Epithelial cell of esophagus (primary cell): ENCODE data around the gene SKI.

Experiments
- DNase-seq: peaks from one replicate; pipeline ENCODE4 v3.0.0; 2010; ENCODE audit warnings: low read depth
- H3K4me3 ChIP-seq: 2 replicates; pipeline ENCODE4 v1.5.1; 2011; ENCODE audit warnings: mild to moderate bottlenecking, low read length, control low read depth
- TF ChIP-seq, protein P1 (sequence below): IDR thresholded peaks from 2 replicates; pipeline ENCODE4 v1.5.1; 2011; ENCODE audit warnings: low read depth, mild to moderate bottlenecking, low read length, control low read depth, inconsistent platforms; ENCODE audit not compliant: insufficient read depth; ENCODE audit errors: missing control alignments

The SKI gene

DNA sequence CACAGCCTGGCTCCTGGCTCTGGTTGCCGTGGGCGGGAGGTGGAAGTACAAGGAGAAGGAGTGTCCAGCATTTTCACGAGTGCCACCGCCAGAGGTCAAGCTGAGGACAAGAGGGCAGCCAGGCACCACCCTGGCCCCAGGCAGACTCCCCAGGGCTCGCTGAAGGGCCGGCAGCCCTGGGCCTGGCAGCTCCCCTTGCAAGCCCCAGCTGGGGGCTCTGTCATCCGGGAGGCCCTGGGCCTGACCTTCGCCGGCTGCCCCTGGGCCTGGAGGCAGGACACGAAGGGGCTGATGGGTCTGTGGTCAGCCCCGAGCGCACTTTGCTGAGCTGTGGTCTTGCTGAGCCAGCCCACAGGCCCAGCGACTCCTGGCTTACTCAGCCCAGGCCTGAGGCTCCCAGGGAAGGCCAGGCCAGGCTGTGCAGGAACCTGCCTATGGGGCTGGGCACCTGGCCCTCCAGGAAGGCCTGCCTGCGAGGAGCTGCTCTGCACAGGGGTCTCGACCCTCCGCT is 88.4 kb downstream of the SKI start:
- DNase-seq: no peak
- TF ChIP-seq, protein P1, sequence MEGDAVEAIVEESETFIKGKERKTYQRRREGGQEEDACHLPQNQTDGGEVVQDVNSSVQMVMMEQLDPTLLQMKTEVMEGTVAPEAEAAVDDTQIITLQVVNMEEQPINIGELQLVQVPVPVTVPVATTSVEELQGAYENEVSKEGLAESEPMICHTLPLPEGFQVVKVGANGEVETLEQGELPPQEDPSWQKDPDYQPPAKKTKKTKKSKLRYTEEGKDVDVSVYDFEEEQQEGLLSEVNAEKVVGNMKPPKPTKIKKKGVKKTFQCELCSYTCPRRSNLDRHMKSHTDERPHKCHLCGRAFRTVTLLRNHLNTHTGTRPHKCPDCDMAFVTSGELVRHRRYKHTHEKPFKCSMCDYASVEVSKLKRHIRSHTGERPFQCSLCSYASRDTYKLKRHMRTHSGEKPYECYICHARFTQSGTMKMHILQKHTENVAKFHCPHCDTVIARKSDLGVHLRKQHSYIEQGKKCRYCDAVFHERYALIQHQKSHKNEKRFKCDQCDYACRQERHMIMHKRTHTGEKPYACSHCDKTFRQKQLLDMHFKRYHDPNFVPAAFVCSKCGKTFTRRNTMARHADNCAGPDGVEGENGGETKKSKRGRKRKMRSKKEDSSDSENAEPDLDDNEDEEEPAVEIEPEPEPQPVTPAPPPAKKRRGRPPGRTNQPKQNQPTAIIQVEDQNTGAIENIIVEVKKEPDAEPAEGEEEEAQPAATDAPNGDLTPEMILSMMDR: no peak
- H3K4me3 ChIP-seq: no peak overlapping the region

DNA sequence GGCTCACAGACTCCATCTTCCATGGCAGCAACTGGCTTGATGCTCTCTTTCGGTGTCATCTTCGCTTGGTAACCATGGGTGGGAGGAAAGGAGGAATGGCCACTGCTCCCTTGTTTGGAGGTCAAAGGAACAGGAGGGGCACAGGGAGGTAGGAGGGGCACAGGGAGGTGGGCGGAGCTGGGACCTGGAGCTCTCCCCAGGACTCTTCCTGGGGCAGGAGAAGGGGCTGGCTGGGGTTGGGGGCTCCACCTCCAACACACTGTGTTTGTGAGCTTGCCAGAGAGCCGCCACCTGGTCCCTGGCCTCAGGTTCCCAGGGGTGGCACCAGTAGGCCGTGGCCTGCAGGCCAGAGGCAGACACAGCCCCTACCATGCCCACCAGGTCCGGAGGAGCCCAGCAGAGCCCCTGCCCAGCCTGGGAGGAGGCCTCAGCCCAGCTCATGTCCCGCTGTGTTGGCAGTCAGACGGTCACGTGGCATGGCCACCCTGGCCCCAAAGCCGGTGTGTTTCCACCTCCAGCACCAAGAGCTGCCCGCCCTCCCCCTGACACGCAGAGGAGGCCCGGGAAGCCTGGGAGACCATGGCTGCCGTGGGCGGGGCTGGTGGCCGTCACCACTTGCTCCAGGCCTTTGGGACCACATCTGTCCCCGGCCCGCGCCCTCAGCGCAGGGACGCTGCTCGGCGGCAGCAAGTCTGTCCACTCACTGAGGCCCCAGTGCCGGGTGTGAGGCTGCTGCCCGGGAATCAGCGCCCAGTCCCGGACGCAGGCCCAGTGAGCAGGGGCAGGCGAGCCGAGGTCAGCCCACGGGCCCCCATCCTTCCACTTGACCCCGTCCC is 89.3 kb downstream of the SKI start:
- no peak overlapping the region for H3K4me3 ChIP-seq
- no peak for DNase-seq
- TF ChIP-seq, protein P1: no peak

DNA sequence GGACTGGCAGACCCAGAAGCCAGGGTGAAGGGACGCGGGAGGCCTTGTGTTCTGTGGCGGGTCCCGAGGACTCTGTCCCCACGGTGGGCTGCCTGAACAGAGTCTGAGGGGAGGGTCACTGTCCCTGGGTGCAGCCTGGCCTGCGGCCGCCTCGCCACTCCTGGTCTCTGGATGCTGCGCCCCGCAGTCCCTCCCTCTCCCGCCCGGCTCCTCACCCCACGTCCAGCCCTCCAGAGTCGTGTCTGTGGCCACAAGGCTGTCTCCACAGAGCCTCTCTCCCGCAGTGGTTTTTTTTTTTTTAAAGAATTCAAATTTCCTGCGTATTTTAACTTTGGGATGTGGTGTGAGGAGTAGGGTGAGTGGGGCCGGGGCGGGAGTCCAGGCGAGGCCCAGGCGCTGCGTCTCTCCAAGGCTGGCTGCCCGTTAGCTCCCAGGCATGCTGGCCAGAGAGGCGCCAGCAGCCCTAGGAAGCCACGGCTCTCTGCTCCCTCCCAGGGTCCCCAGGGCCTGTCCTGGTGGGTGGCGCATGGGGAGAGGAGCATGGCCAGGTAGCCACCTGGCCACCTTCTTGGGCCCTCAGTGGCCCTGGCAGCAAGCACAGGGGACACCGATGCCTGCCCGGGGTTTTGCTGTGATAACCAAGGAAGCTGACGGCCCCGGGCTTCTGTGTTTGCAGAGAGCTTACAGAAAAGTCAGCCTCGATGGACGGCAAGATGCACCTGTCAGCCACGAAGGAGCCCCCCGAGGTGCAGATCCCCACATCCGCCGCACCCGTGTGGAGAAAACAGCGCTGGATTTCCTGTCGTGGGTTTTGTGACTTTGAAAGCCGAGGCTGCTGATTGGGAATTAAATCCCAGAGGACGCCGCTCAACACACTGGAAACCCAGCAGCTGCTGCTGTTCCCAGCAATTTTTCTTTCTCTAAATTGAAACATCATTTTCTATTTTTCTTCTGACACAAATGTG is 90.5 kb downstream of the SKI start:
- TF ChIP-seq, protein P1: no peak
- H3K4me3 ChIP-seq: no peak overlapping the region
- DNase-seq: no peak

DNA sequence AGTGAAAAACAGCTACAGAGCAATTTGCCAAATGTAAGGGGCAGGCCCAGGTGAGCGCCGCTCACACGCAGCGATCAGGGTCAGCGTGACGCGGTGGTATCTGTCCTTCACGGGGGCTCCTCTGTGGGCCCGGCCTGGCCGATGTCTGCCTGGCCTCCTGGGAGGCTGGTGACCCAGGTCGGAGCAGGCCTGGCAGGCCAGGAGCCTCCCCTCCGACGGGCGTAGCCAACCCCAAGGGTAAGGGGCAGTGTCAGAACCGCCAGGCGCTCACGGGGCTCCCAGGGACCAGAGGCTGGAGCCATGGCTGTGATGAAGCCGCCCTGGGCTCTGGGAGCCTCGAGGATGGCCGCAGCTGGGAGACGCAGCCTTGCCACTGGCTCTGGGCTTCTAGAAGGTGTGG is 91.2 kb downstream of the SKI start:
- DNase-seq: no peak
- H3K4me3 ChIP-seq: no peak overlapping the region
- TF ChIP-seq, protein P1: no peak

DNA sequence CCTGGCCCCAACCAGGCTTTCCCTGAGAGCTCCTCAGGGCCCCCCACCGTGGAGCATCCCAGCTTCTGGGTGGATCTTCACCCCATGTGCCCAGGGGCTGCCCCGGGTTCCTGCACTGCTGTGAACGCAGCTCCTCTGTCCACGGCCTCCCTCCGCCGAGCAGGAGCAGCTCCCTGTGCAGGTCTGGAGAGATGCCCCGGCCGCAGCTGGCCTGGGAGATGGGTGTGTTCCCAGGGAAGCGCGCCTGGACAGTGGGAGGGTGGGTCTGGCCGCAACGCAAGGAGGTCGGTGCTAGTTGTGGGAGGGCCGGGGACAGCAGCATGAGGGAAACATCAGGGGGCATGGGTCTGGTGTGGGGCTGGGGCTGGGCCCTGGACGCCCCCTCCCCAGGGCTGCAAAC is 91.9 kb downstream of the SKI start:
- TF ChIP-seq, protein P1: no peak
- DNase-seq: no peak
- no peak overlapping the region for H3K4me3 ChIP-seq

DNA sequence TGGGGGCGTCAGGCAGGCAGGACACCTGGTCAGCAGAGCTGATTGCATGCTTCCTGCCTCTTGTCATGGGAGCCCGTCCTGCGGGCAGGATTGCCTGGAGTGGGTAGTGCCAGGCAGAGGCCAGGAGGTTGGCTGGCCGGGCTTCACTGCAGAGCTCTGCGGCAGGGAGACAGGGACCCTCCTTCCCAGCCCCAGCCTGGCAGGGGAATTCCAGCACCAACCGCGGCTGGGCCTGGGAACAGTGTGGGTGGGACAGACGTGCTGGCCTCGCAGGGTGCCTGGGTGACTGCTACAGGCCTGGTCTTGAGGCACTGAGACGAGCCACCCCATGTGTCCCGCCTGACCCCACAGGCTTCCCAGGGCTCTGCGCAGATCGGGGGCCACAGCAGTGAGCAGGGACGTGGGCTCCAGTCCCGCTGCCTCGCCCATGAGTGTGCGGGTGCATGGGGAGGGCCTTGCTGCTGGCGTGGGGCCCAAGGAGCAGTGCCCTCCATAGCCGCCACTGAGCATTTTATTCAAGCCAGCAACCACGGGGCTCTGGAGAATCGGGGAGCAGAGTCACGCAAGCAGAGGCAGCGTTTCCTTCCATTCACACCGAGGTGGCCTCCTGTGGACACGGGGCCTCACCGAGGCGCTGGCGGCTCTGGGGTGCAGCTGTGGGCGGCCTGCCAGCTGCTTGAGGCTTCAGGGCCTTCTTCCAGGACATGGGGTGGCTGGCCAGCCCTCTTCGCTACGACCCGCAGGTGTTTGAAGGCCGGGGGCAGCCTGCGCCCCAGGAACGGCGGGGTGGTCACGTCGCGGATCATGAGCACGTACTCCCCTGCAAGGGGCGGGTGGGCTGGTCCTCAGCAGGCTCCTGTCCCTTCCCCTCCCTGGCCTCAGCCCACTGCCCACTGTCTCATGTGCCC is 92.9 kb downstream of the SKI start:
- no peak overlapping the region for H3K4me3 ChIP-seq
- TF ChIP-seq, protein P1: no peak
- no peak for DNase-seq
